ENCODE results near the gene CCL17.

DNA sequence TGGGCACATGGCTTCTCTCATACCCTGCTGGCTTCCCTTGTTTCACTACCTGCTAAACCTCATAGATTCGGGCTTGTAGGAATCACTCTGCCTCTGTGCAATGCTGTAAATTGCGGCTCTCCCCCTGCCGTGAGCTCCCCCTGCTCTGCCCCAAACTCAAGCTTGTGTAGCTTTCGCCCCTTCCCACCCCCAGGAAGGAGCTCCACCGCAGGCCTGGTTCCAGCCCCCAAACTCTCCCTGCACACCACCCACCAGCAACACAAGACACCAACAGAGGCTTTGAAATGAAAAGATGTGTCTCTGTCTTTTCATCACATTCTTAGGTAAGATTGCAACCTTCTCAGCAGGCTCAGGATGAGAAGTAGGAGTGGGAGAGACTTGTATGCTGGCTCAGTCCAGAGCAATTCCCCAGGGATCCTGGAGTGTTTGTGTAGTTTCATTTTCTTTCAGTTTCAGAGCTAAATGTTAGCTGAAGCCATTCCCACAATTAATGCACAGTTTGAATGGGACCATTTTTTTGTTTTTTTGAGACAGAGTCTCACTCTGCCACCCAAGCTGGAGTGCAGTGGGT lies 18.1 kb upstream of the CCL17 start:
- TF ChIP-seq, protein P1, sequence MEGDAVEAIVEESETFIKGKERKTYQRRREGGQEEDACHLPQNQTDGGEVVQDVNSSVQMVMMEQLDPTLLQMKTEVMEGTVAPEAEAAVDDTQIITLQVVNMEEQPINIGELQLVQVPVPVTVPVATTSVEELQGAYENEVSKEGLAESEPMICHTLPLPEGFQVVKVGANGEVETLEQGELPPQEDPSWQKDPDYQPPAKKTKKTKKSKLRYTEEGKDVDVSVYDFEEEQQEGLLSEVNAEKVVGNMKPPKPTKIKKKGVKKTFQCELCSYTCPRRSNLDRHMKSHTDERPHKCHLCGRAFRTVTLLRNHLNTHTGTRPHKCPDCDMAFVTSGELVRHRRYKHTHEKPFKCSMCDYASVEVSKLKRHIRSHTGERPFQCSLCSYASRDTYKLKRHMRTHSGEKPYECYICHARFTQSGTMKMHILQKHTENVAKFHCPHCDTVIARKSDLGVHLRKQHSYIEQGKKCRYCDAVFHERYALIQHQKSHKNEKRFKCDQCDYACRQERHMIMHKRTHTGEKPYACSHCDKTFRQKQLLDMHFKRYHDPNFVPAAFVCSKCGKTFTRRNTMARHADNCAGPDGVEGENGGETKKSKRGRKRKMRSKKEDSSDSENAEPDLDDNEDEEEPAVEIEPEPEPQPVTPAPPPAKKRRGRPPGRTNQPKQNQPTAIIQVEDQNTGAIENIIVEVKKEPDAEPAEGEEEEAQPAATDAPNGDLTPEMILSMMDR (IDR thresholded peaks at IDR 0.05 in 2 of 3, conservative IDR thresholded peaks at IDR 0.05 in 1 of 3; ENCODE audit: control insufficient read depth in 2 of 3, extremely low read depth in 1 of 3, insufficient read depth in 1 of 3, low read depth in 3 of 3, low read length in 3 of 3): no peak
- TF ChIP-seq EP300 (IDR thresholded peaks at IDR 0.05; ENCODE audit: borderline replicate concordance in 1 of 2, control insufficient read depth in 1 of 2, low read depth in 2 of 2, low read length in 2 of 2) (no peak), NFIC (IDR thresholded peaks at IDR 0.05; ENCODE audit: low read depth, low read length) (no peak), EZH2 (IDR thresholded peaks at IDR 0.05; ENCODE audit: borderline replicate concordance, control insufficient read depth, low read depth, low read length) (no peak), NBN (IDR thresholded peaks at IDR 0.05) (no peak), CHD2 (IDR thresholded peaks at IDR 0.05; ENCODE audit: borderline replicate concordance, low read depth, low read length) (no peak), PML (IDR thresholded peaks at IDR 0.05; ENCODE audit: low read length) (no peak), MXI1 (IDR thresholded peaks at IDR 0.05; ENCODE audit: low read depth, low read length) (no peak), TARDBP (IDR thresholded peaks at IDR 0.05; ENCODE audit: borderline replicate concordance) (no peak), POLR2A (IDR thresholded peaks at IDR 0.05; ENCODE audit: low read depth, low read length) (no peak), CEBPB (IDR thresholded peaks at IDR 0.05; ENCODE audit: borderline replicate concordance in 1 of 2, low read depth in 2 of 2, low read length in 2 of 2) (no peak)
- TF ChIP-seq, protein P2, sequence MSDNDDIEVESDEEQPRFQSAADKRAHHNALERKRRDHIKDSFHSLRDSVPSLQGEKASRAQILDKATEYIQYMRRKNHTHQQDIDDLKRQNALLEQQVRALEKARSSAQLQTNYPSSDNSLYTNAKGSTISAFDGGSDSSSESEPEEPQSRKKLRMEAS (IDR thresholded peaks at IDR 0.05; ENCODE audit: low read depth, low read length): no peak
- TF ChIP-seq, protein P3, sequence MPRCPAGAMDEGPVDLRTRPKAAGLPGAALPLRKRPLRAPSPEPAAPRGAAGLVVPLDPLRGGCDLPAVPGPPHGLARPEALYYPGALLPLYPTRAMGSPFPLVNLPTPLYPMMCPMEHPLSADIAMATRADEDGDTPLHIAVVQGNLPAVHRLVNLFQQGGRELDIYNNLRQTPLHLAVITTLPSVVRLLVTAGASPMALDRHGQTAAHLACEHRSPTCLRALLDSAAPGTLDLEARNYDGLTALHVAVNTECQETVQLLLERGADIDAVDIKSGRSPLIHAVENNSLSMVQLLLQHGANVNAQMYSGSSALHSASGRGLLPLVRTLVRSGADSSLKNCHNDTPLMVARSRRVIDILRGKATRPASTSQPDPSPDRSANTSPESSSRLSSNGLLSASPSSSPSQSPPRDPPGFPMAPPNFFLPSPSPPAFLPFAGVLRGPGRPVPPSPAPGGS (IDR thresholded peaks at IDR 0.05; ENCODE audit: borderline replicate concordance, insufficient read depth, low read depth, low read length, poor library complexity, severe bottlenecking): no peak
- TF ChIP-seq, protein P4, sequence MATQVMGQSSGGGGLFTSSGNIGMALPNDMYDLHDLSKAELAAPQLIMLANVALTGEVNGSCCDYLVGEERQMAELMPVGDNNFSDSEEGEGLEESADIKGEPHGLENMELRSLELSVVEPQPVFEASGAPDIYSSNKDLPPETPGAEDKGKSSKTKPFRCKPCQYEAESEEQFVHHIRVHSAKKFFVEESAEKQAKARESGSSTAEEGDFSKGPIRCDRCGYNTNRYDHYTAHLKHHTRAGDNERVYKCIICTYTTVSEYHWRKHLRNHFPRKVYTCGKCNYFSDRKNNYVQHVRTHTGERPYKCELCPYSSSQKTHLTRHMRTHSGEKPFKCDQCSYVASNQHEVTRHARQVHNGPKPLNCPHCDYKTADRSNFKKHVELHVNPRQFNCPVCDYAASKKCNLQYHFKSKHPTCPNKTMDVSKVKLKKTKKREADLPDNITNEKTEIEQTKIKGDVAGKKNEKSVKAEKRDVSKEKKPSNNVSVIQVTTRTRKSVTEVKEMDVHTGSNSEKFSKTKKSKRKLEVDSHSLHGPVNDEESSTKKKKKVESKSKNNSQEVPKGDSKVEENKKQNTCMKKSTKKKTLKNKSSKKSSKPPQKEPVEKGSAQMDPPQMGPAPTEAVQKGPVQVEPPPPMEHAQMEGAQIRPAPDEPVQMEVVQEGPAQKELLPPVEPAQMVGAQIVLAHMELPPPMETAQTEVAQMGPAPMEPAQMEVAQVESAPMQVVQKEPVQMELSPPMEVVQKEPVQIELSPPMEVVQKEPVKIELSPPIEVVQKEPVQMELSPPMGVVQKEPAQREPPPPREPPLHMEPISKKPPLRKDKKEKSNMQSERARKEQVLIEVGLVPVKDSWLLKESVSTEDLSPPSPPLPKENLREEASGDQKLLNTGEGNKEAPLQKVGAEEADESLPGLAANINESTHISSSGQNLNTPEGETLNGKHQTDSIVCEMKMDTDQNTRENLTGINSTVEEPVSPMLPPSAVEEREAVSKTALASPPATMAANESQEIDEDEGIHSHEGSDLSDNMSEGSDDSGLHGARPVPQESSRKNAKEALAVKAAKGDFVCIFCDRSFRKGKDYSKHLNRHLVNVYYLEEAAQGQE (IDR thresholded peaks at IDR 0.05; ENCODE audit: low read depth, low read length): no peak
